ENCODE measurements around the gene LMNA.
"Not testable (repeated sequence)": the region's sequence is repeated elsewhere in the genome, so short reads cannot be mapped to it uniquely, and the experiment has no call there.

The LMNA gene

DNA sequence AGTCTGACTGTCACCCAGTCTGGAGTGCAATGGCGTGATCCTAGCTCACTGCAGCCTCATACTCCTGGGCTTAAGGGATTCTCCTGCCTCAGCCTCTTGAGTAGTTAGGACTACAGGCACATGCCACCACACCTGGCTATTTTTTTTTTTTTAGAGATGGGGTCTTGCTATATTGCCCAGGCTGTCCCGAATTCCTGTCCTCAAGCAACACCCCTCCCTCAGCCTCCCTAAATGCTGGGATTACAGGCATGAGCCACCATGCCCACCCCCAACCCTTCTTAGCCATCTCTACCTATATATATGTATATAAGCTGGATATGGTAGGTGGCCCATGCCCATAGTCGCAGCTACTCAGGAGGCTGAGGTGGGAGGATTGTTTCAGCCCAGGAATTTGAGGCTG is 66.0 kb downstream of the LMNA start:
- in situ Hi-C loops (cut with HindIII; ENCODE audit: low pct_ligation_motif_present, low pct_unique_long_range_greater_than_20kb, low sequenced_read_pairs), result no loop called here

GRCh38 chr1:156181391-156181924 is 66.9 kb downstream of the LMNA start:
- in situ Hi-C loops (cut with HindIII; ENCODE audit: low pct_ligation_motif_present, low pct_unique_long_range_greater_than_20kb, low sequenced_read_pairs); DNase-seq: not testable (repeated sequence)

More for the DNA sequence above, 66.0 kb downstream of the LMNA start:
- DNase-seq, result no peak

DNA sequence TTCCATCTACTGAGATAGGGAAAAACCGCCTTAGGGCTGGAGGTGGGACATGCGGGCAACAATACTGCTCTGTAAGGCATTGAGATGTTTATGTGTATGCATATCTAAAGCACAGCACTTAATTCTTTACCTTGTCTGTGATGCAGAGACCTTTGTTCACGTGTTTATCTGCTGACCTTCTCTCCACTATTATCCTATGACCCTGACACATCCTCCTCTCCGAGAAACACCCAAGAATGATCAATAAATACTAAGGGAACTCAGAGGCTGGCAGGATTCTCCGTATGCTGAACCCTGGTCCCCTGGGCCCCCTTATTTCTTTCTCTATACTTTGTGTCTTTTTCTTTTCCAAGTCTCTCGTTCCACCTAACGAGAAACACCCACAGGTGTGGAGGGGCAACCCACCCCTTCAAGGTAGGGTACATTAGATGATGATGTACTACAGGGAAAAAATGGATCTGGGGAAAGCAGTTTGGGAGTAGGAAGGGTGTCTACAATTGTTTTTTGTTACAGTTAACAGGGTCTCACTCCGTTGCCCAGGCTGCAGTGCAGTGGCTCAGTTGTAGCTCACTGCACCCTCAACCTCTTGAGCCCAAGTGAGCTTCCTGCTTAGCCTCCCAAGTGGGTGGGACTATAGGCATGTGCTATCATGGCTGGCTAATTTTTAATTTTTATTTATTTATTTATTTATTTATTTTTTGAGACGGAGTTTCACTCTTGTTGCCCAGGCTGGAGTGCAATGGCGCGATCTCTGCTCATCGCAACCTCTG is 67.7 kb downstream of the LMNA start:
- DNase-seq; in situ Hi-C loops (cut with HindIII; ENCODE audit: low pct_ligation_motif_present, low pct_unique_long_range_greater_than_20kb, low sequenced_read_pairs): not testable (repeated sequence)

DNA sequence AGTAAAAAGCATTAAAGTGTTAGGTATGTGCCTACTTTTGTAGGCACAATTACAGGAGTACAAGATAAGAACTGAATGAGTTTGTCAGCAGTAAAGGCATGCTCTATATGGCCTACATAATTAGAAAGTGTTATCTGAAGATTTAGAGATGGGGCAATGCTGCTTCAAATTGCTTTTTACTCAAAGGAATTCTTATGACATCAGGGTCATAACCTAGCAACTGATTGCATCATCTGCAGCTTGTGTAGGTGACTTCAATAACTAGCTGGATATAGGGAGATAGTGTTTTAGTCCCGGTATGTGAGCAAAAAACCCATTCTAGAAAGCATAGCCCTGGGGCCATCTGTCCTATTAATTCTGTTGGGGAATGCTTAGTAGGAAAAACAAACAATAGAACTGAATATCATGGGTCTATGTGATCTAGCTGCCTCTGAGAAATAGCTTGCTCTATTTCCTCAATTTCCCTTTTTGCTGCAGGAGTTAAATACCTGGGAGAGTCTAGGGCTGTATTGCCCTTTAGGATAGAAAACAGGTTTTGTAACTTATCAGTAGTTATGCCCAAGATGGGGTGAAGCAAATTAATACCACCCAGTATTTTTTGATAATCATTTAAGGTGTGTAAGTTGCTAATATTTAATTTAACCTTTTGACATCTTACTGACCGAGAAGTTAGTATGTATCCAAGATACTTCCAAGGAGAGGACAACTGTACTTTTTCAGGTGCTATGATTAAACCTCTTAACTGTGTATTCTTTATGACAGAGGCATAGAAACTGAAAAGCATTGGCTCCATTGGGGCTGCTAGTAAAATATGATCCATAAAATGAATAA is 72.1 kb downstream of the LMNA start:
- DNase-seq; in situ Hi-C loops (cut with HindIII; ENCODE audit: low pct_ligation_motif_present, low pct_unique_long_range_greater_than_20kb, low sequenced_read_pairs): not testable (repeated sequence)
